SH-SY5Y (cell line): ENCODE measurements around the gene PTPRT.

Experiments used
- GATA2 ChIP-seq: IDR thresholded peaks from 2 replicates; pipeline ENCODE4 v1.6.1; 2011; ENCODE audit warnings: mild to moderate bottlenecking, low read depth, low read length
- GATA3 ChIP-seq: IDR thresholded peaks from 2 replicates; pipeline ENCODE4 v1.6.1; 2011; ENCODE audit warnings: low read depth, mild to moderate bottlenecking, low read length, moderate library complexity

- TF ChIP-seq GATA3 = no peak
- TF ChIP-seq GATA2 = no peak
Measured at GRCh38 chr20:43170771-43171170, 18.9 kb downstream of the PTPRT start.
